ENCODE results near the gene SLC45A2.
"Not testable (repeated sequence)": the region's sequence is repeated elsewhere in the genome, so short reads cannot be mapped to it uniquely, and the experiment has no call there.

The SLC45A2 gene

DNA sequence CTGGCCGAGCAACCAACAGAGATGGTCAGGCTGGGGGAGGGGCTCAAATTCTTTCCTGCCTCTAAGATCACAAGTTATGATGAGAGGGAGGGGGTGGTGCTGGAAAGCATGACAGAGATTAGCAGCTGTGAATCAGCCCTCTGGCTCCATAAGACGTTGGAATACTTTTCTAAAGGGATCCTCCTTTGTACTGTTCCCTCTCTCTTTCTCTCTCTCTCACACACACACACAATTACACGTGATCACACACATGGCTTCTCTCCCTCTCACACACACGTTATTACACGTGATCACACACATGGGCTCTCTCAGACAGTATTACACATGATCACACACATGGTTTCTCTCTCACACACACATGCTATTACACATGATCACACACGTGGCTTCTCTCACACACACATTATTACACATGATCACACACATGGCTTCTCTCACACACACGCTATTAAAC lies at the start of gene SLC45A2:
Gene SLC45A2 (minus strand): TSS at position 23 of the 454 bp plus-strand sequence. CDS start 110 bp downstream, outside the sequence.
- DNase-seq (ENCODE audit: low spot score) = peak; percentile 68

DNA sequence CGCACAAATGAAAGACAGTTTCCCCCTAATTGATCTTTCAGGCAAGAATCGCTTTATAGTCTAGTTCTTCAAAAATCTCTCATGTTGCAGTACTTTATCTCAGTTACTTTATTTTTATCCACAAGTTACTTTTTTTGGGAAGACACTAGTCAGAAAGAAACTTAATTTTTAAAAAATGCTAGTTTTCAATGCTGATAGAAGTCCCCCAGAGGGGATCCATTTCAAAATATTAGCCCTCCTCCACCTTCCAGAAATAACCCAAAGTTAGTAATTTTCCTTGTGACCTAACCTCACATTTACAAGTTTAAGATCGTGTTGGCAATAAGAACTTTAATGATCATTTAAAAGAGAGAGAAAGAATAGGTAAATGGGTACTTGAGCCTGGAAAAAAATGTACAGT lies 47.5 kb upstream of the SLC45A2 start:
- no peak for DNase-seq (ENCODE audit: low spot score)

DNA sequence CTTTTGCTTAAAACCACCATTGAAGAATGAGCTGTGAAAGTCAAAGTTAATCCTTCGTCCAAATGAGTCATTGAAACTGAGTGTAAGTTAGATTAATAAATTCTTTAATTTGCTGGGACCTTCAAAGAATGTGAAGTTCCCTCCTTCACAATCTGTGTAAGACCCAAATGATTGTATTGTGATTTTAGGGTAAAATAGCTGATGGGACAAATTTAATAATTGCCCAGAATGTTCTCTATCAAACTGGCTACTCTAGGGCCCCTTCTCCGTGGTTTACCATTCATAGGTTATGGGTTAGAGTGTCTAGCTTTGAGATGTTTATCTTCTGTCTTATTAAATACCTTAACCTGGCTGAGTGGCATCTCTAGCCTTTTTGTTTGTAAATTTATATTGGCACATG lies 46.6 kb upstream of the SLC45A2 start:
- no peak for DNase-seq (ENCODE audit: low spot score)

GRCh38 chr5:34030585-34030984 lies 46.1 kb upstream of the SLC45A2 start:
- DNase-seq (ENCODE audit: low spot score) = not testable (repeated sequence)

DNA sequence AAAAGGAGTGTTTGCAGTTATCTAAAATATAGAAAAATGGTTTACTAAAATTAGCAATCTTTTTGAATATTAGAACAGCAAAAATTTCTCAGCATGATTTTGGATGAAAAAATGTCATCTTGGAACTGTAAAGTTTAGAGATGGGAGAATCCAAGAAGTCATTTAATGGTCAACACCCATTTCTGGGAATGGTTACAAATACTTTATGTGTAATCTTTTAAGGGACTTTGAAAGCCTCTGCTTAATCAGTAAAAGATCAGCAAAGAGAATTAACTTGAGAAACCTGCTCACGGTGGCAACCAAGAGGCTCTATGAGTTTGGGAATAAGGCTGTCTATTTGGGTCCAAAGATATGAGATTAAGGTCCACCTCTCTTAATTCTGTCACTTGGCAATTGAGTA lies 45.6 kb upstream of the SLC45A2 start:
- no peak for DNase-seq (ENCODE audit: low spot score)

DNA sequence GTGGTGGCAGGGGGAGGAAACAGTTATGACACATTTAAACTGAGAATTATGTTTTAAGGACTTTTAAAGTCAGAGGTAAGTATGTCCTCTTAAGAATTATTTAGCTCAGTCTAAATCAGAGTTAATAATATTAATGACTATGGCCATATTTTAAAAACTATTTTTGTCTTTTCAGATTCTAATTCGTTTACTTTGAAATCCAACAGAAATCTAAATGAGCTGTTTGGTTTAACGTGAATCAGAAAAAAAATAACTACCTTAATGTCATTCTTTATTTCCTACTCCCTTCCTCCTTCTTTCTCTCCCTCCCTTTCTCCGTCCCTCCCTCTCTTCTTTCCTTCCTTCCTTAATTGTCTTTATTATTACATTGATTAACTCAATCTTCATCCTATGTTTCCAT lies 43.9 kb upstream of the SLC45A2 start:
- no peak for DNase-seq (ENCODE audit: low spot score)

DNA sequence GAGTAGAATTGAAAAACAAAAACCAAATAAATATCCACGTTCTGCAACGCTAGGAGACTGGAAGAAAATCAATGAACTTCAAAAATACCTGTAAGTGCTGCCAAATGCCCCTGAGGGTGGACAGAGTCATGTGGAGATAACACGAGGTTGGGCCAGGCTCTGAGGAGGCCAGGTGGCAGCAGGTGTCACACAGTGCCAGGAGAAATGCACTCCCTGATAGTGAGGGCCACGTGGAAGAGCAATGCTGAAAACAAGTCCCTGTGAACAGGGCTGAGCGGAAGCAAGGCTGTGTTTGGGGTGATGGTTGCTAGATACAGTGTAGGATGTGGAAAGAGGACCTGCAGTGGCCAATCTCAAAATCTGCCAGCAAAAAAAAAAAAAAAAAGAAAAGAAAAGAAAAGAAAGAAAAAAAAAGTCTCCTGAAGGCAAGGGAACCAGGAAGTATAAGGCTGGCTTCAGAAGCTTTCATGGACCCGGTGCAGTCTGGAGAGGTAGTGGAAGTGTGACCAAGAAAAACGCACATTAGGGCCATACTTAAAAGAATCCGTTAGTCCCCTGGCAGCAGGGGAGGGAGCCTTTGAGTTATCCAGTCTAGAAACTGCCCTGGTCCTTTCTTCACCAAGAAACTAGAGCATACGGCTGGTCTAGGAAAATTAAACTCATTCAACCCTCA lies 41.7 kb upstream of the SLC45A2 start:
- no peak for DNase-seq (ENCODE audit: low spot score)

GRCh38 chr5:34022121-34022705 lies 37.7 kb upstream of the SLC45A2 start:
- no peak for DNase-seq (ENCODE audit: low spot score)

DNA sequence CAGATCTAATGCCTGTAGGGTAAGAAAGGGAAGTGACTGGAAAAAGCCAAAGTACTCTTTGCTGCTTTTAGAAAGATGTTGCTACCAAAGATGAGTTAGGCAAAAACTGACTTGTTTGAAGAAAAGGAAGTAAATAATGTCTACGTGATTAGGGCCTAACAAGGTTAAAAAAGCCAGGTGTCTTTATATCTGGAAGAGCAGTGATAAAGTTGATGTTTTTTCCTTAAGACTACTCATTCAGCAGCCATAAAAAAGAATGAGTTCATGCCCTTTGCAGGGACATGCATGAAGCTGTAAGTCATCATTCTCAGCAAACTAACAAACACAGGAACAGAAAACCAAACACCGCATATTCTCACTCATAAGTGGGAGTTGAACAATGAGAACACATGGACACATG lies 36.8 kb upstream of the SLC45A2 start:
- no peak for DNase-seq (ENCODE audit: low spot score)

DNA sequence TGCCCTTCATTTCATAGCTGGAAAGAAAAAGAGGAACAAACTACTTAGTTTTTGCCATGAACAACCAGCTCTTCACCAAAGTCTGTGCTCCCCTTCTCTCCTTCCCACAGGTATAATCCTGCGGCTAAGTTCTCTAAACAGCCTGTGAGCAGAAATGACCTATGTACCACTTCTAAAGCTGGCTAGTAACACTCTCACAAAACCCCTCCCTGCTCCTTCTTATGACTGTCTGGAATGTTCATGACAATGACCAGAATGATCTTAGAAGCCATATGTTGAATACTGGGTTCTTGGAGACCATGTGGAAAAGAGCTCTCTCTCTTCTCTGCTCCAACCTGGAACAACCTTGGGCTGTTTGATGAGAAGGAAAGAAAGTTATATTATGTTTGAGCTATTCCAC lies 36.2 kb upstream of the SLC45A2 start:
- DNase-seq (ENCODE audit: low spot score) = no peak

DNA sequence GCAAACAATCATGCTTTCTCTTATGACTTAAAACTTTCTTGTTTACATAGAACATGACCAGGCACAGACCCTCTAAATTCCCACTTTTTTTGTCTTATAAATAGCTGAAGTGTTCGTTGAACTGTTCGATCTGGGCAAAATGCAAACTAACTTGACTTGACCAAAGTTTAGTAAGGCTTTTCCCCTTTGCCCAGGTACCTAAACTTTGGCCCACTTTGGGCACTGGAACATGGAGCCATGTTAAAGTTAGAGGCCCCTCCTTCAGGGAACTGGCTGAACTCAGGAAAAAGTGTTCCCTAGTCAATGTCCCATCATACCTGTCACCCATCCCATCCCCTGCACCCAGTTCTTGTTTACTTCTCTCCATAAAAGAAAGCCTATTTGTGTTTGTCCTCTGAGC lies 32.8 kb upstream of the SLC45A2 start:
- DNase-seq (ENCODE audit: low spot score) = no peak

DNA sequence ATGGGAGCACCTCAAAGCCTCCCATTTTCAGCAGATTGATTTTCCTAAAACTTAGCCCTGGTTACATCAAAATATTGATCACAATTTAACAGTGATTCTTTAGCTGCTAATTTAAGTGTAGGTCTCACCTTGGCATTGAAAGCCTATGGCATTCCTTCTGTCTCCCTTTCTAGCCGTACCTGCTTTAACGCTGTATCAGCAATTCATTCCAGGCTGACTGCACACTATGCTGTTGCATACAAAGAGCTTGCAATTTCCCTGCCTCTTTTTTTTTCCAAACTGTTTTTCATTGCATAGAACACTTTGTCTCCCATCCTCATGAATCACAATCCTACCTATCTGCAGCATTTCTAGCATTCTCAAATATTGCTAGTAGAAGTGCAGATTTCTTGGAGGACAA lies 32.3 kb upstream of the SLC45A2 start:
- DNase-seq (ENCODE audit: low spot score) = no peak

DNA sequence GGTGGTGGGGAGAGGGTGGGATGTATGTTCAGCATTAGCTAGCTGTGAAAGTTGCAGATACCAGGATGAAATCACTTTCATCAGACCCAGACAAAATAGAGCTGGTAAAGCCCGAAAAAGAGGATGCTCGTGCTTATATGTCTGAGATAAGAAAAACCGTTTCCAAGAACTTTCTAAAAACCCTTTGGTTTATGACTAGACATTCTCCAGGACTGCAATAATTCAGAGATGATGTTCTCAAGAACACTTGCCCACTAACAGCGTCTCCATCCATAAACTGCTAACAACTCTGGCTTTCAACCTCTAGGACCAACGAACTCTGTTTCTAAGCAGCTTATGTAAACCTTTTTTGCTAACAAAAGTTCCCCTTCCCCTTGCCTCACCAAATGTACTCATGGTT lies 31.7 kb upstream of the SLC45A2 start:
- DNase-seq (ENCODE audit: low spot score) = no peak

DNA sequence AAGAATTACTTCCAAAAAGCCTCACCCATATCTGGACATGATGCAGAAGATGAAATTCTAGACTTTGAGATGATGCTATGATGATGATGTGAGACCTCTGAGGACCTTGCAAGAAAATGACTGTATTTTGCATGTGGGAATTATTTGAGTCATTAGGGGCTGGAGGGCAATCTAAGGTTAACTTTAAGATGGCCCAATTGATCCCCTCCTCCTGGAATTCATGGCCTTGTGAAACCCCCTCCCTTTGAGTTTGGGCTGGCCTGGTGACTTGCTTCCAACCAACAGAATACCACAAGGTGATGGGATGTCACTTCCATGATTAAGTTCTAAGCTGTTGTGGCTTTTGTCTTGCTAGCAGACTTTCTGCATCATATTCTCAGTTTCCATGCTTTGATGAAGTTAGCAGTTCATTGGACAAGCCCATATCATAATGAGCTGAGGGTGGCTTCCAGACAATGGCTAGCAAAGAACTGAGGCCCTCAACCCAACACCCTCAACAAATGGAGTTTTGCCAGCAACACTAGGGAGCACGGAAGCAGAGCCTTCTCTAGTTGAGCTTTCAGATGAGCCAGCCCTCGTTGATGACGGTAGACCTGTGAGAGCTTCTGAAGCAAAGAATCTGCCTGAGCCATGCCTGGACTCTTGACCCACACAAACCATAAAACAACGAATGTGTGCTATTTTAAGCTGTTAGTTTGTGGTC lies 30.8 kb upstream of the SLC45A2 start:
- no peak for DNase-seq (ENCODE audit: low spot score)

DNA sequence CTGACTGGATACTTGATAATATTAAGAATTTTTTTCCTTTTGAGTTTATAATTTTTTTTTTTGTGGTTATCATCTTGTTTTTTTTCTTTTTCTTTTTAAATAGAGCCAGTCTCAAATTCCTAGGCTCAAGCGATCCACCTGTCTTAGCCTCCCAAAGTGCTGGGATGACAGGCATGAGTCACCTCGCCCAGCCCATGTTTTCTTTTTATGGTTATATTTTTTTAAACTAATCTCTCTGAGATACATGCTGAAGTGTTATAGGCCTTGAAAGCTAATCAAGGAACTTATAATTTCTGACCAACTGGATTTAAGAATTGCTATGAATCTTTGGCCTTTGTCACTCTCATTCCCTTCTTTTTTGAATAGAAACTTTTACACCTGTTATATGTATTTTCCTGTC lies 30.1 kb upstream of the SLC45A2 start:
- DNase-seq (ENCODE audit: low spot score) = no peak

DNA sequence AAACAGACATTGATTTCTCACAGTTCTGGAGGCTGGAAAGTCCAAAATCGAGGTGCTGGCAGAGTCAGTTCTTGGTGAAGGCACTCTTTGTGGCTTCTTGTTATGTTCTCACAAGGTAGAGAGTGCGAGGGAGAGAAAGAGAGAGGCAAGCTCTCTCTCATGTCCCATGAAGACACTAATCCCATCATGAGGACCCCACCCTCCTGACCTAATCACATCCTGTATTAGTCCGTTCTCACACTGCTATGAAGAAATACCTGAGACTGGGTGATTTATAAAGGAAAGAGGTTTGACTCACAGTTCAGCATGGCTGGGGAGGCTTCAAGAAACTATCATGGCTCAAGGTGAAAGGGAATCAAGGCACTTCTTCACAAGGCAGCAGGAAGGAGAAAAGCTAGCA lies 29.1 kb upstream of the SLC45A2 start:
- DNase-seq (ENCODE audit: low spot score) = no peak

DNA sequence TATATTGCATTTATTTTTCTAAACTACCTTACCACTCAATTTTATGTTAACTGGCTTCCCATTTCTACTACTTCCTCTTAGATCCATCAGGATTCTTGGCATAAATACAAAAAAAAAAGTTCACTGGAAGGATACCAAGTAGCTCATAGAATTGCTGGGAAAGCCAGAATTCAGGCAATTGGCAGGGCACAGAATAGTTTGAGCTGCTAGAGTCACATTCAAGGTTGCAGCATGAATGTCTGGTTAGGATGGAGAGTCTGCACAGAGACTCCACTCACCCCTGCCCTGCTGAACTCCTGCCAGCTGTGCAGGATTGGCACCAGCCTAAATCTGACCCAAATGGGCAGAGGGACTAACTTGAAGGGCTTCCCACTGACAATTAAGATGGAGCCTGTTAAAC lies 28.3 kb upstream of the SLC45A2 start:
- no peak for DNase-seq (ENCODE audit: low spot score)

GRCh38 chr5:34011536-34011935 lies 27.0 kb upstream of the SLC45A2 start:
- no peak for DNase-seq (ENCODE audit: low spot score)

GRCh38 chr5:34010146-34010545 lies 25.7 kb upstream of the SLC45A2 start:
- DNase-seq (ENCODE audit: low spot score) = not testable (repeated sequence)

- no peak for DNase-seq (ENCODE audit: low spot score)
Observed at GRCh38 chr5:34009610-34010009, 25.1 kb upstream of the SLC45A2 start.

DNA sequence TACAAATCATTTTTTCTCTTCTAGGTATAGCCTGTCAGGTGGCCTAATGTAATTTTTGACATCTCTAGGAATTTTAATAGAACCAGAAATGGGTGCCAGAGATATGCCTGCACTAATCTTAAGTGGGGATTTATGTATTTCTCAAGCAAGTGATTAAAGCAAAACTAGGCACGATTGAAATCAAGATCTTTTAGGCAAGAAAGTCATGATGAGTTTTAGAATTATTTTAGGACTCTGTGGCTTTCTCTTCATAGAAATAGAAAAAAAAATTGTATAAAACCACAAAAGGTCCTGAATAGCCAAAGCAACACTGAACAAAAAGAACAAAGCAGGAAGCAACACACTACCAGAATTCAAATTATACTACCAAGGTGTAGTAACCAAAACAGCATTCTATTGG lies 24.3 kb upstream of the SLC45A2 start:
- no peak for DNase-seq (ENCODE audit: low spot score)

DNA sequence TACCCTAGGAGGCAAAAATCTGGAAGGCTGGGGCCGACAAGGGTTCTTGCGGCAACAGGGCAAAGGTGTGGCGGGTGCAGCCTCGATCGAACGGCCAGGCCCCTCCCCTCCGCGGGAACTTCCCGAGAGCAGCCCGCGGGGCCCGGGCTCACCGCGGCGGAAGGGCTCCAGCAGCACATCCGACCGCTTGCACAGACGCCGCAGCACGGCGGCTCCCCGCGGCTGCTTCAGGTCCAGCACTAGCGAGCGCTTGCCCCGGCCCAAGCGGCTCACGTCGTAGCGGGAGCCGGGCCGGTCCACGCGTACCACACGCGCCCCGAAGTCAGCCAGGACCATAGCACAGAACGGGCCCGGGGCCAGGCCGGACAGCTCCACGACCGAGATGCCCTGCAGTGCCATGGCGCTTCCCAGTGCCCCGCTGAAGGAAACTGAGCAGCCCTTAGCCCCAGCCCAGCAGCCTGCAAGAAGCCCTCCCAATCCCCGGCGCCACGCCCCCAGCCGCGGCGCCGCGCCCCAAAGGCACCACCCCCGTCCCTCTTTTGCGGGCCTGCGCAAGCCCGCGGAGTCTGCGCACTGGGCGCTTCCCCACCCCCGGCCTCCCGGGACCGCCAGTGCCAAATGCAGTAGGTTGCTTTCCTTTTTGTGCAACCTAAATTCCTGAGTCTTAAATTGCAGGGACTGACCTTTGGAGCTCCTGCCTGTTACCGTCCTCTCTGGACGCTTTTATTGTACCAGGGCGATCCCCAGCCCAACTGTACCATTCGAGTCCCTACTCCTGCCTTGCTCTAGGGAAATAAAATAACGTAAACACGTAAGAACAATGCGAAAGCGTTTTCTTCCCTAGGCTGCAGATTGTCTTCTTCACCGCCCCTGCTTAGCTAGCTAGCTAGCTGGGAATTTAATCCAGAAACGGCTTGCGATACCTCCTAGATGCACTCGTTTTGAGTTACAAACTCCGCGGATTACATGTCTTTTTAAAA lies 23.4 kb upstream of the SLC45A2 start, which contains the start of gene AMACR:
Gene AMACR (minus strand): TSS at position 430 of the 980 bp plus-strand sequence. CDS start 31 bp downstream, at position 399.
- DNase-seq (ENCODE audit: low spot score) = peak; percentile 90

All from COLO829 (cell line).